Mesothelial cell of epicardium (in vitro differentiated cells): ENCODE measurements around the gene SNPH. TPM values are rescaled to one million over a fixed set of nuclear protein-coding genes. Genes with fewer than 3 reads are reported as not detected.
A peak's percentile ranks its signal among the peaks of the same experiment; 100 is the strongest.

ENCODE experiments used
- DNase-seq, 2 experiments: peaks; one replicate each; pipeline ENCODE4 v3.0.0; 2021; ENCODE audit warnings: low spot score in 2 of 2; ENCODE audit not compliant: unreplicated experiment in 2 of 2
- H3K27ac Mint-ChIP-seq: 2 replicates; pipeline ENCODE4 v1.8.0; 2021; ENCODE audit warnings: mixed read lengths
- H3K27me3 Mint-ChIP-seq: 2 replicates; pipeline ENCODE4 v1.8.0; 2021; ENCODE audit warnings: low read depth, mixed read lengths
- H3K36me3 Mint-ChIP-seq: 2 replicates; pipeline ENCODE4 v1.8.0; 2021; ENCODE audit warnings: mixed read lengths
- H3K4me1 Mint-ChIP-seq: 2 replicates; pipeline ENCODE4 v1.8.0; 2021; ENCODE audit warnings: mixed read lengths
- H3K4me3 Mint-ChIP-seq: 2 replicates; pipeline ENCODE4 v1.8.0; 2021; ENCODE audit warnings: mild to moderate bottlenecking, moderate library complexity, mixed read lengths
- H3K9me3 Mint-ChIP-seq: 2 replicates; pipeline ENCODE4 v1.8.0; 2021; ENCODE audit warnings: mixed read lengths
- CTCF ChIP-seq: fragments of 200-600 bp; sonication (generic); IDR thresholded peaks from one replicate; pipeline ENCODE4 v1.5.0; 2021; ENCODE audit warnings: antibody characterized with exemption; ENCODE audit not compliant: unreplicated experiment
- total RNA-seq: library from RNA; stranded (reverse); gene quantifications from 3 replicates; pipeline ENCODE4 v1.2.1, GENCODE V29; 2021

Gene SNPH
- total RNA-seq, 1 donor from 2014 or later = 3.4 TPM

GRCh38 chr20:1310071-1310470 lies 44.0 kb downstream of the SNPH start:
- H3K36me3 Mint-ChIP-seq = no peaks in the 10 kb centered on the region
- no peak for TF ChIP-seq CTCF
- H3K4me3 Mint-ChIP-seq = no peak overlapping the region
- DNase-seq = no peak
- no peak overlapping the region for H3K27ac Mint-ChIP-seq
- no peaks in the 10 kb centered on the region for H3K9me3 Mint-ChIP-seq
- no peaks in the 10 kb centered on the region for H3K27me3 Mint-ChIP-seq
- H3K4me1 Mint-ChIP-seq = peaks cover 5% of the 10 kb centered on the region

GRCh38 chr20:1310506-1311190 lies 44.6 kb downstream of the SNPH start:
- DNase-seq = no peak
- no peaks in the 10 kb centered on the region for H3K36me3 Mint-ChIP-seq
- peaks cover 1% of the 10 kb centered on the region for H3K27me3 Mint-ChIP-seq
- no peaks in the 10 kb centered on the region for H3K9me3 Mint-ChIP-seq
- TF ChIP-seq CTCF = no peak
- peaks cover 5% of the 10 kb centered on the region for H3K4me1 Mint-ChIP-seq
- no peak overlapping the region for H3K27ac Mint-ChIP-seq
- H3K4me3 Mint-ChIP-seq = no peak overlapping the region

GRCh38 chr20:1312308-1312707 lies 46.2 kb downstream of the SNPH start:
- DNase-seq = no peak
- H3K4me1 Mint-ChIP-seq = peaks cover 5% of the 10 kb centered on the region
- no peaks in the 10 kb centered on the region for H3K9me3 Mint-ChIP-seq

GRCh38 chr20:1312904-1313235 lies 46.8 kb downstream of the SNPH start:
- TF ChIP-seq CTCF = no peak
- DNase-seq = no peak
- Mint-ChIP-seq H3K9me3 (no peaks in the 10 kb centered on the region), H3K4me3 (peak overlapping the region; percentile 24), H3K27me3 (peaks cover 9% of the 10 kb centered on the region), H3K27ac (no peak overlapping the region), H3K36me3 (no peaks in the 10 kb centered on the region), H3K4me1 (peaks cover 5% of the 10 kb centered on the region)

More at GRCh38 chr20:1312308-1312707, 46.2 kb downstream of the SNPH start:
- peaks cover 7% of the 10 kb centered on the region for H3K27me3 Mint-ChIP-seq
- no peaks in the 10 kb centered on the region for H3K36me3 Mint-ChIP-seq
- H3K4me3 Mint-ChIP-seq = peak overlapping the region; percentile 20
- H3K27ac Mint-ChIP-seq = no peak overlapping the region
- TF ChIP-seq CTCF = no peak

- peaks cover 5% of the 10 kb centered on the region for H3K4me1 Mint-ChIP-seq
- DNase-seq = peak; percentile 64 to 87
- no peaks in the 10 kb centered on the region for H3K36me3 Mint-ChIP-seq
- peaks cover 10% of the 10 kb centered on the region for H3K27me3 Mint-ChIP-seq
- no peak overlapping the region for H3K27ac Mint-ChIP-seq
- H3K4me3 Mint-ChIP-seq = peak overlapping the region; percentile 17
- no peaks in the 10 kb centered on the region for H3K9me3 Mint-ChIP-seq
- peak; percentile 97 for TF ChIP-seq CTCF
Measured at GRCh38 chr20:1313236-1313964, 47.3 kb downstream of the SNPH start.
